B cell (primary cell): ENCODE results near the gene GPR21. TPM values are rescaled to one million over a fixed set of nuclear protein-coding genes. Genes with fewer than 3 reads are reported as not detected.

Source experiments
- ATAC-seq: fragments of 200-7000 bp; cut with Tn5 transposase; one replicate; pipeline ENCODE4 v1.10.0; 2021; ENCODE audit warnings: low read depth, mild to moderate bottlenecking, moderate number of reproducible peaks, moderate library complexity
- CTCF ChIA-PET: fragments of 350-600 bp; sonication (Branson Sonifier 250); formaldehyde crosslinking; loops from one replicate; lab custom pipeline; 2021; ENCODE audit warnings: antibody characterized with exemption, inconsistent platforms; lab: Charles Lee
- POLR2A ChIA-PET: fragments of 350-600 bp; sonication (Branson Sonifier 250); formaldehyde crosslinking; loops from one replicate; lab custom pipeline; 2021; ENCODE audit warnings: antibody characterized with exemption; lab: Charles Lee
- DNase-seq: peaks from one replicate; pipeline ENCODE4 v3.0.0; 2013
- H2AFZ ChIP-seq: 2 replicates; pipeline ENCODE4 v1.6.1; 2012; ENCODE audit warnings: mild to moderate bottlenecking, low read depth, low read length; ENCODE audit not compliant: insufficient read depth, poor library complexity, severe bottlenecking
- H3K27ac ChIP-seq, 2 donors: 1 replicate in 1 of 2; 2 replicates in 1 of 2; pipeline ENCODE4 v1.5.1; 2012 to 2013; ENCODE audit warnings: low read length in 2 of 2, mild to moderate bottlenecking in 2 of 2, moderate library complexity in 1 of 2
- H3K27me3 ChIP-seq, 4 experiments: fragments of 200-600 bp in 1 of 4; sonication (generic) in 1 of 4; replicated peaks in 1 of 4; 1 replicate in 2 of 4; 2 replicates in 2 of 4; pipeline versions ENCODE4 v1.6.1 to v1.7.0; 2013 to 2016; ENCODE audit warnings: low read length in 3 of 4, mild to moderate bottlenecking in 2 of 4, mixed read lengths in 1 of 4, moderate library complexity in 1 of 4; ENCODE audit not compliant: insufficient read depth in 4 of 4, control insufficient read depth in 3 of 4; ENCODE audit errors: control extremely low read depth in 1 of 4
- H3K36me3 ChIP-seq, 2 experiments: replicated peaks in 1 of 2; 1 replicate in 1 of 2; 2 replicates in 1 of 2; pipeline versions ENCODE4 v1.6.1 to v1.7.1; 2013; ENCODE audit warnings: low read length in 1 of 2; ENCODE audit not compliant: insufficient read depth in 2 of 2, control insufficient read depth in 1 of 2; ENCODE audit errors: control extremely low read depth in 1 of 2, extremely low read depth in 1 of 2
- H3K4me1 ChIP-seq, 2 donors: fragments of 200-600 bp in 1 of 2; sonication (generic) in 1 of 2; 1 replicate in 1 of 2; 2 replicates in 1 of 2; pipeline versions ENCODE4 v1.5.1 to v1.6.1; 2013 to 2017; ENCODE audit warnings: low read length in 2 of 2; ENCODE audit not compliant: control insufficient read depth in 2 of 2, insufficient read depth in 2 of 2
- H3K4me2 ChIP-seq: replicated peaks from 2 replicates; pipeline ENCODE3; 2012; ENCODE audit warnings: mild to moderate bottlenecking, low read depth, low read length; ENCODE audit not compliant: poor library complexity, severe bottlenecking
- H3K4me3 ChIP-seq, 5 experiments: fragments of 200-600 bp in 1 of 5; sonication (generic) in 1 of 5; 1 replicate in 3 of 5; 2 replicates in 2 of 5; pipeline versions ENCODE4 v1.5.1 to v1.7.0; 2011 to 2016; ENCODE audit warnings: low read length in 4 of 5, mild to moderate bottlenecking in 4 of 5, low read depth in 2 of 5, control low read depth in 1 of 5, moderate library complexity in 1 of 5; ENCODE audit not compliant: insufficient read depth in 1 of 5; ENCODE audit errors: control extremely low read depth in 1 of 5, extremely low read depth in 1 of 5
- H3K79me2 ChIP-seq: fragments of 200-600 bp; sonication (generic); one replicate; pipeline ENCODE4 v1.6.0; 2016; ENCODE audit warnings: low read length; ENCODE audit not compliant: control insufficient read depth, insufficient read depth
- H3K9ac ChIP-seq: fragments of 200-600 bp; sonication (generic); 2 replicates; pipeline ENCODE4 v1.6.1; 2017; ENCODE audit warnings: mild to moderate bottlenecking, low read length, moderate library complexity
- H3K9me3 ChIP-seq, 3 donors: one replicate each; pipeline versions ENCODE4 v1.6.1 to v1.7.1; 2013; ENCODE audit warnings: low read length in 2 of 3; ENCODE audit not compliant: control insufficient read depth in 2 of 3, insufficient read depth in 1 of 3; ENCODE audit errors: control extremely low read depth in 1 of 3
- H4K20me1 ChIP-seq: 2 replicates; pipeline ENCODE4 v1.6.0; 2012; ENCODE audit warnings: mild to moderate bottlenecking, low read length; ENCODE audit not compliant: insufficient read depth, control insufficient read depth, poor library complexity, severe bottlenecking
- H3K27ac Mint-ChIP-seq: one replicate; pipeline ENCODE4 v1.8.0; 2021; ENCODE audit warnings: mixed read lengths
- H3K27me3 Mint-ChIP-seq: one replicate; pipeline ENCODE4 v1.8.0; 2021; ENCODE audit warnings: mixed read lengths
- H3K4me1 Mint-ChIP-seq: one replicate; pipeline ENCODE4 v1.8.0; 2021; ENCODE audit warnings: mixed read lengths
- H3K4me3 Mint-ChIP-seq: one replicate; pipeline ENCODE4 v1.8.0; 2021; ENCODE audit warnings: mixed read lengths
- H3K9me3 Mint-ChIP-seq: one replicate; pipeline ENCODE4 v1.8.0; 2022; ENCODE audit warnings: mixed read lengths; ENCODE audit not compliant: insufficient read depth
- CTCF ChIP-seq: fragments of 200-600 bp; IDR thresholded peaks from one replicate; pipeline ENCODE4 v1.8.0; 2022; ENCODE audit warnings: antibody characterized with exemption, mild to moderate bottlenecking
- EZH2 ChIP-seq: IDR thresholded peaks from 2 replicates; pipeline ENCODE4 v1.6.1; 2012; ENCODE audit warnings: borderline replicate concordance, low read depth, mild to moderate bottlenecking, moderate library complexity, low read length; ENCODE audit not compliant: insufficient read depth, poor library complexity, severe bottlenecking
- WGBS: methylation state at CpG from one replicate; pipeline ENCODE4 v1.1.5; 2013; ENCODE audit warnings: missing lambda C conversion rate; ENCODE audit not compliant: insufficient coverage; 5-methylcytosine and 5-hydroxymethylcytosine counted together
- intact Hi-C: fragments of 100-400 bp; cut with micrococcal nuclease; formaldehyde crosslinking; loops from one replicate; pipeline ENCODE4 v1.10.0; 2022
- polyA plus RNA-seq: library from polyadenylated mRNA; depleted of rRNA; stranded (reverse); fragments of >200 nt; gene quantifications from 2 replicates; pipeline ENCODE4 v1.2.3, GENCODE V29; 2012
- total RNA-seq, 2 donors: library from RNA; stranded (reverse); fragments of 120-200 nt in 1 of 2; gene quantifications; 1 replicate in 1 of 2; 2 replicates in 1 of 2; pipeline versions ENCODE4 v1.2.3 to v1.2.4, GENCODE V29; 2013 to 2022

GPR21 gene
- total and polyA plus RNA-seq, 2 donors (not counting 1 experiment from before 2014, with no cell fraction given) = 0.13 to 2.5 TPM

GRCh38 chr9:123005964-123006363 lies 27.5 kb upstream of the GPR21 start:
- ATAC-seq (no peak), DNase-seq (no peak)
- Histone ChIP-seq H2AFZ (no peak overlapping the region), H3K27ac (no peak overlapping the region), H3K27me3 (no peaks in the 10 kb centered on the region), H3K4me3 (no peak overlapping the region), H3K4me2 (no peak overlapping the region), H3K9ac (no peak overlapping the region), H3K36me3 (peaks cover 6 to 16% of the 10 kb centered on the region in 2 experiments), H3K79me2 (no peaks in the 10 kb centered on the region), H4K20me1 (no peaks in the 10 kb centered on the region), H3K9me3 (no peaks in the 10 kb centered on the region), H3K4me1 (peaks cover 0 to 3% of the 10 kb centered on the region in 2 donors)
- no CpG with 5 or more reads among the region's 1 CpG for WGBS
- Mint-ChIP-seq H3K27me3 (no peaks in the 10 kb centered on the region), H3K4me1 (peaks cover 3% of the 10 kb centered on the region), H3K4me3 (no peak overlapping the region), H3K27ac (no peak overlapping the region), H3K9me3 (no peaks in the 10 kb centered on the region)
- no peak for TF ChIP-seq CTCF
- no peak for TF ChIP-seq EZH2
- intact Hi-C loops = no loop called here
- ChIA-PET CTCF (no interaction called here), POLR2A (no interaction called here)

- Histone ChIP-seq H3K9me3 (no peaks in the 10 kb centered on the region), H3K79me2 (no peaks in the 10 kb centered on the region), H4K20me1 (no peaks in the 10 kb centered on the region), H3K9ac (no peak overlapping the region), H3K27ac (no peak overlapping the region), H2AFZ (no peak overlapping the region), H3K4me3 (no peak overlapping the region), H3K4me2 (no peak overlapping the region), H3K4me1 (peaks cover 0 to 3% of the 10 kb centered on the region in 2 donors), H3K27me3 (no peaks in the 10 kb centered on the region), H3K36me3 (peaks cover 2 to 14% of the 10 kb centered on the region in 2 experiments)
- ATAC-seq (no peak), DNase-seq (no peak)
- Mint-ChIP-seq H3K27me3 (no peaks in the 10 kb centered on the region), H3K4me1 (peaks cover 3% of the 10 kb centered on the region), H3K9me3 (no peaks in the 10 kb centered on the region), H3K27ac (no peak overlapping the region), H3K4me3 (no peak overlapping the region)
- CTCF ChIA-PET = interaction anchor here (0.6 to 2.7 kb wide), 5 partner anchors 12 to 378 kb away, joined by 3 to 10 read pairs (median 4); no protein-coding TSS in a partner anchor
- no CpG with 5 or more reads among the region's 5 CpGs for WGBS
- POLR2A ChIA-PET = no interaction called here
- TF ChIP-seq CTCF (no peak), EZH2 (no peak)
- intact Hi-C loops = no loop called here
Measured at GRCh38 chr9:123007269-123007668, 26.2 kb upstream of the GPR21 start.
